Medulla oblongata (tissue), 1 donor: ENCODE measurements around the gene SCML1.
"Not testable (repeated sequence)": the region's sequence is repeated elsewhere in the genome, so short reads cannot be mapped to it uniquely, and the experiment has no call there.

Experiments
- DNase-seq: peaks from one replicate; pipeline ENCODE4 v3.0.0-alpha.2; 2015; ENCODE audit errors: extremely low spot score

SCML1 gene

GRCh38 chrX:17738737-17739535 lies 1.6 kb downstream of the SCML1 start:
- no peak for DNase-seq

GRCh38 chrX:17740137-17741122 lies 3.1 kb downstream of the SCML1 start:
- DNase-seq, result no peak

GRCh38 chrX:17741123-17741511 lies 3.8 kb downstream of the SCML1 start:
- no peak for DNase-seq

GRCh38 chrX:17743913-17744312 lies 6.6 kb downstream of the SCML1 start:
- DNase-seq, result no peak

- peak; percentile 3 for DNase-seq
Measured at GRCh38 chrX:17744896-17745523, 7.7 kb downstream of the SCML1 start.

GRCh38 chrX:17747692-17748091 lies 10.4 kb downstream of the SCML1 start:
- no peak for DNase-seq

- no peak for DNase-seq
Measured at GRCh38 chrX:17748684-17749083, 11.4 kb downstream of the SCML1 start.

- DNase-seq, result no peak
Measured at GRCh38 chrX:17750436-17750835, 13.1 kb downstream of the SCML1 start.

- DNase-seq, result no peak
Measured at GRCh38 chrX:17758382-17758781, 21.1 kb downstream of the SCML1 start.

- DNase-seq, result no peak
Measured at GRCh38 chrX:17759990-17760389, 22.7 kb downstream of the SCML1 start.

GRCh38 chrX:17767734-17768133 lies 30.4 kb downstream of the SCML1 start:
- DNase-seq, result no peak

- no peak for DNase-seq
Measured at GRCh38 chrX:17768997-17769396, 31.7 kb downstream of the SCML1 start.

GRCh38 chrX:17769701-17770269 lies 32.5 kb downstream of the SCML1 start:
- no peak for DNase-seq

GRCh38 chrX:17773221-17773876 lies 36.1 kb downstream of the SCML1 start:
- DNase-seq, result no peak

- no peak for DNase-seq
Measured at GRCh38 chrX:17774053-17774452, 36.8 kb downstream of the SCML1 start.

- DNase-seq, result no peak
Measured at GRCh38 chrX:17778997-17779396, 41.7 kb downstream of the SCML1 start.

GRCh38 chrX:17779434-17779833 lies 42.1 kb downstream of the SCML1 start:
- no peak for DNase-seq

GRCh38 chrX:17786554-17787347 lies 49.5 kb downstream of the SCML1 start:
- DNase-seq, result not testable (repeated sequence)

- no peak for DNase-seq
Measured at GRCh38 chrX:17787557-17787956, 50.3 kb downstream of the SCML1 start.

- DNase-seq, result peak; percentile 21
Measured at GRCh38 chrX:17788439-17788838, 51.1 kb downstream of the SCML1 start.
